ENCODE data around the gene GAGE12J.
"Not testable (repeated sequence)": the region's sequence is repeated elsewhere in the genome, so short reads cannot be mapped to it uniquely, and the experiment has no call there.

DNA sequence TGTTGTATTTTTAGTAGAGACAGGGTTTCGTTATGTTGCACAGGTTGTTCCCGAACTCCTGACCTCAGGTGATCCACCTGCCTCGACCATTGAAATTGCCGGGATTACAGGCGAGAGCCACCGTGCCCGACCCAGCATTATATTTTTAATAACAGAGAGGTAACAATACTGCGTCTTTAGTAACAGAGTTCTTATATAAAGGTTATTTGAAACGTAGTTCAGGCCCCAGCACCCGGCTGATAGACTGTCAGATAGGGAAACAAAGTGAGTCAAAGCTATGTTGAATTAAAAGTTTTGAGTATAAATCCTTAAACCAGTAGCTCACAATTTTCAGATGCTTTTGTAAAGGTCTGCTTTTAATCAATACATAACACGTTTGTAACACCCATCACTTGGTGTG, 24.3 kb downstream of the GAGE12J start:
- TF ChIP-seq EZH2 (IDR thresholded peaks at IDR 0.05; ENCODE audit: low read length): not testable (repeated sequence)
- TF ChIP-seq, protein P1, sequence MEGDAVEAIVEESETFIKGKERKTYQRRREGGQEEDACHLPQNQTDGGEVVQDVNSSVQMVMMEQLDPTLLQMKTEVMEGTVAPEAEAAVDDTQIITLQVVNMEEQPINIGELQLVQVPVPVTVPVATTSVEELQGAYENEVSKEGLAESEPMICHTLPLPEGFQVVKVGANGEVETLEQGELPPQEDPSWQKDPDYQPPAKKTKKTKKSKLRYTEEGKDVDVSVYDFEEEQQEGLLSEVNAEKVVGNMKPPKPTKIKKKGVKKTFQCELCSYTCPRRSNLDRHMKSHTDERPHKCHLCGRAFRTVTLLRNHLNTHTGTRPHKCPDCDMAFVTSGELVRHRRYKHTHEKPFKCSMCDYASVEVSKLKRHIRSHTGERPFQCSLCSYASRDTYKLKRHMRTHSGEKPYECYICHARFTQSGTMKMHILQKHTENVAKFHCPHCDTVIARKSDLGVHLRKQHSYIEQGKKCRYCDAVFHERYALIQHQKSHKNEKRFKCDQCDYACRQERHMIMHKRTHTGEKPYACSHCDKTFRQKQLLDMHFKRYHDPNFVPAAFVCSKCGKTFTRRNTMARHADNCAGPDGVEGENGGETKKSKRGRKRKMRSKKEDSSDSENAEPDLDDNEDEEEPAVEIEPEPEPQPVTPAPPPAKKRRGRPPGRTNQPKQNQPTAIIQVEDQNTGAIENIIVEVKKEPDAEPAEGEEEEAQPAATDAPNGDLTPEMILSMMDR (optimal IDR thresholded peaks at IDR 0.05 in 1 of 3, IDR thresholded peaks at IDR 0.05 in 1 of 3, conservative IDR thresholded peaks at IDR 0.05 in 1 of 3; ENCODE audit: extremely low read depth in 1 of 3, insufficient read depth in 2 of 3, low read length in 3 of 3): not testable (repeated sequence)

Measured in keratinocyte (primary cell).